Activated naive CD8-positive, alpha-beta T cell treated with anti-CD3 and anti-CD28 coated beads for 36 hours (primary cell): ENCODE results near the gene DCTN1. TPM values are rescaled to one million over a fixed set of nuclear protein-coding genes. Genes with fewer than 3 reads are reported as not detected.
"Not testable (repeated sequence)": the region's sequence is repeated elsewhere in the genome, so short reads cannot be mapped to it uniquely, and the experiment has no call there.

Experiments used
- DNase-seq: peaks from one replicate; pipeline ENCODE4 v3.0.0; 2021
- H3K27ac Mint-ChIP-seq: one replicate; pipeline ENCODE4 v1.8.0; 2022; ENCODE audit warnings: mild to moderate bottlenecking, moderate library complexity, mixed read lengths
- H3K27me3 Mint-ChIP-seq: one replicate; pipeline ENCODE4 v1.8.0; 2022; ENCODE audit warnings: mild to moderate bottlenecking, mixed read lengths
- H3K36me3 Mint-ChIP-seq: one replicate; pipeline ENCODE4 v1.8.0; 2021; ENCODE audit warnings: mild to moderate bottlenecking, mixed read lengths
- H3K4me1 Mint-ChIP-seq: one replicate; pipeline ENCODE4 v1.8.0; 2021; ENCODE audit warnings: mixed read lengths
- H3K4me3 Mint-ChIP-seq: one replicate; pipeline ENCODE4 v1.8.0; 2022; ENCODE audit warnings: mild to moderate bottlenecking, moderate library complexity, mixed read lengths
- H3K9me3 Mint-ChIP-seq: one replicate; pipeline ENCODE4 v1.8.0; 2022; ENCODE audit warnings: mixed read lengths
- total RNA-seq, 2 experiments: library from RNA; stranded (reverse); gene quantifications; one replicate each; pipeline ENCODE4 v1.2.3, GENCODE V29; 2021

DCTN1 gene
- total RNA-seq = 10 to 100 TPM; 93.6 to 94.1 TPM

DNA sequence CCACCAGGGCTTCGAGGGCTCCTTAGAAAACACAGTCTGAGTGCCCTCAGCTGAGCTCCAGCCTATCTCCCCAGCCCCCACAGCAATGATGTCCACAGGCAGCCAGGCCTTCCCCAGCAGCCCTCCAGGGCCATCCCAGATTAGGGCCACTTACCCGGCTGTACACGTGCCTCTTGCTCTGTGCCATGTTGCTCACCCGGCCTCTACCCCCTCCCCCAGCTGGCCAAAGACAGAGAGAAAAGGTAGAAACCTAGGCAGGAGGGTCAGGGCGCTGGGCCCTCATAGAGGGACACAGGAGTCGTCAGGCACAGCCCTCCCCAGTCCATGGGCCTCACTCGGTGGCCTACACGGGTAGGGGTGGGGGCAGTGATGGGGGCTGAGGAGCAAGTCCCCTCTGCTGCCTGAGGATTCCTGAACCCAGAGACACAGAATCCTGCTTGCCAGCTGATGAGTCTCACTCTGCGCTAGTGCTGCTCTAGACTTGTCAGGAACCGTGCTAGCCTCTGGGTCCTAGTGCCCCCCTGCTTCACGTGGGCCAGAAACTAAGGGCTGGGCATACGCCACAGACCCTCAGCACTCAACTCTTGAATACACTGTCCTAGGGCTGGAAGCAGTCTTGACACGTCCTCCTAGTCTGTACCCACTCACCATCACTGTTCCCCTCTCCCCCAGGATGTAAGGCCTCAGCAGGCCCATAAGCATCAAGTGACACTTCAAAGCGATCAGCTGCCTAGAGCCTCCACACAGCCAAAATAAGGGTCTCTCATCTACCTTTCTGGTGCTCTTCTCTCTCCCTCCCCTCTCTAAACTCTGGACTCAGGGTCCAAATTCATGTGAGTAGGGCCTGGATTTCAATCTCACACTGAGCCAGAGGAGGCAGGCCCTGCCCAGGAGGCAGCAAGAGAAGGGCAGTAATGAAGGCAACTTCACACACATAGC lies at the start of gene DCTN1:
DCTN1 (minus strand) TSS at position 461 of the 939 bp plus-strand sequence; CDS start at position 187, 274 bp downstream.
- peak within 1 kb of the TSS; percentile 33 for H3K4me3 Mint-ChIP-seq
- no peaks in the 10 kb centered on the region for H3K27me3 Mint-ChIP-seq
- no peak within 1 kb of the TSS for H3K27ac Mint-ChIP-seq
- peaks cover 27% of the 10 kb centered on the region for H3K4me1 Mint-ChIP-seq
- no peak for DNase-seq
- peaks cover 6% of the 10 kb centered on the region for H3K36me3 Mint-ChIP-seq
- no peaks in the 10 kb centered on the region for H3K9me3 Mint-ChIP-seq

DNA sequence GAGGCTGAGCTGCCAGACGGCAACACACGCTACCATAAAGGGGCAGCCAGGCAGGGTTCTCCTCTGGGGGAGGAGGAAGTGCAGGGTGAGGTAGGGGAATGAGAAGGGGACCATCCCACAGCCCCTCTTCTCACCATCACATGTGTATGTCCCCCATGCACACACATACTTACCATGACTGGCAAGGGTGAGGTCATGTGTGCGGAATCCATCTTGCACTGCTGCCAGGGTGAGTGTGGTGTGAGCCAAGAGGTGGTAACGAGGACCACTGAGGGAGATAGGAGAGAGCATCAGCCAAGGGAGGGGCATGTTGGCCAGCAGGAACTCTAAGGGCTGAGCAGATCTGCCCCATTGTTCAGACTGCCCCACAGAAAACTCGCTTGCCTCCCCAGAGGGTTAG lies 48.6 kb upstream of the DCTN1 start:
- Mint-ChIP-seq H3K9me3 (no peaks in the 10 kb centered on the region), H3K27ac (no peak overlapping the region), H3K27me3 (no peaks in the 10 kb centered on the region), H3K36me3 (peaks cover 9% of the 10 kb centered on the region), H3K4me1 (no peaks in the 10 kb centered on the region), H3K4me3 (no peak overlapping the region)
- DNase-seq = no peak

DNA sequence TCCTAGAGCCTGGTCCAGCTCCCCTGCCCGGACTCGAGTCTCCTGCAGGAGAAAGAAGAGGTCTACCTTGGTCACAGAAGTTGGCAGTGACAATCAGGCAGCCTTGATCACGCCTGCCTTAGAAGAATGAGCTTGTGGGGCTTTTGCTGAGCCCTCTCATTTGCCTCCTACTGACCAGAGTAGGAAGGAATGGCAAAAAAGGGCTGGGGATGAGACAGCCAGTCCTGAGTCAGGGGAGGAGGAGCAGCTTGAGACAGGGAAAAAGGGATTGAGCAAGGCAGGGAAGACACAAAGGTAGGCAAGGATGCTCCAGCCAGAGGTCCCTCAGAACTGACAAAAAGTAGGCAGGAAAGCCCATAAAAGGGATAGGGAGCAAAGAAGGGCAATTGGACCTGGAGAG lies 47.4 kb upstream of the DCTN1 start:
- peaks cover 4% of the 10 kb centered on the region for H3K4me1 Mint-ChIP-seq
- peaks cover 18% of the 10 kb centered on the region for H3K36me3 Mint-ChIP-seq
- H3K9me3 Mint-ChIP-seq = no peaks in the 10 kb centered on the region
- no peak overlapping the region for H3K27ac Mint-ChIP-seq
- no peaks in the 10 kb centered on the region for H3K27me3 Mint-ChIP-seq
- no peak for DNase-seq
- no peak overlapping the region for H3K4me3 Mint-ChIP-seq

DNA sequence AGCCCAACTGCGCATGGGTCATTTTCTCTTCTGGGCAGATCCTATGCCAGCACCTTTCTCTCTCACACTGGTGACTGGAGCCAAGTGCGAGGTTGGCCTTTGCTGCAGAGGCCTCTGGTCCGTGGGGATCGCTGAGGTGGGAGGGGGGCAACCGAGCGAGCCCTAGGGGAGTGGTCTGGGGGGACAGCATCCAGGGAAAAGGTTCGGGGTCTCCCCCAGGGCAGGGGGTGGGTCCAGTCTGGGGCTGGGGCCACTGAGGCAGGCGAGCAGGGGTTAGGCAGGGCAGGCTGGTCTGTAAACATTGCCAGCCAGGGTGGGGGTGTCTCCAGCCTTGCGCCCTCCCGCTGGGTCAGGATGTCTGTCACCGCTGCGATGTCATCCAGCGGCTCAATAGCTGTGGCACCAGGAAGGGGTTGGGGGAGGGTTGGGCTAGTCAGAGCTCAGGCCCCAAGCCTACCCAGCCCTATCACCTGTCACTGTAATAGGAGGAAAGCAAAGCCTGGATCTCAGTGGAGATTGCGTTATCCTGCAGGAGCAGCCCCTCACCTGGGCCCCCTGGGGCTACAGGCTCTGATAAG lies 46.2 kb upstream of the DCTN1 start:
- no peaks in the 10 kb centered on the region for H3K9me3 Mint-ChIP-seq
- no peaks in the 10 kb centered on the region for H3K27me3 Mint-ChIP-seq
- no peak overlapping the region for H3K27ac Mint-ChIP-seq
- peaks cover 18% of the 10 kb centered on the region for H3K36me3 Mint-ChIP-seq
- no peak overlapping the region for H3K4me3 Mint-ChIP-seq
- no peak for DNase-seq
- H3K4me1 Mint-ChIP-seq = peaks cover 4% of the 10 kb centered on the region

- H3K27ac Mint-ChIP-seq = no peak overlapping the region
- H3K36me3 Mint-ChIP-seq = peaks cover 18% of the 10 kb centered on the region
- no peaks in the 10 kb centered on the region for H3K9me3 Mint-ChIP-seq
- peaks cover 8% of the 10 kb centered on the region for H3K4me1 Mint-ChIP-seq
- DNase-seq = no peak
- H3K4me3 Mint-ChIP-seq = no peak overlapping the region
- no peaks in the 10 kb centered on the region for H3K27me3 Mint-ChIP-seq
Observed at GRCh38 chr2:74425523-74425922, 45.4 kb upstream of the DCTN1 start.

DNA sequence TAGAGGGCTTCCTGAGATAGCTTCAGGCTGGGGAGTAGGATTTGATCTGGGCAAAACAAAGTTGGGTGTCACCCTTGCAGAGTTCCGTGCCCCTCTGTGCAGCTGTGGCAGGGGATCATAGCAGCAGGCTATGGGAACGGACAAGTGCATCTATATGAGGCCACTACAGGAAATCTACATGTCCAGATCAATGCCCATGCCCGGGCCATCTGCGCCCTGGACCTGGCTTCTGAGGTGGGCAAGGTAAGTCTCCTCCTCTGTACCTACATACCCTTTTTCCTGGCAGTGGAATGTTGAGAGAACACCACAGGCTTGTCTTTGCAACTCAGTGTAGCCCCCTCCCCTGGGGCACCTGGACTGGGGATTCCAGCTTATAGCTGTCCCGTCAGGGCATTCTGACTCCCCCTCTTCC lies 44.9 kb upstream of the DCTN1 start:
- Mint-ChIP-seq H3K9me3 (no peaks in the 10 kb centered on the region), H3K27ac (no peak overlapping the region), H3K4me1 (peaks cover 13% of the 10 kb centered on the region), H3K4me3 (no peak overlapping the region), H3K36me3 (peaks cover 18% of the 10 kb centered on the region), H3K27me3 (no peaks in the 10 kb centered on the region)
- DNase-seq = no peak

DNA sequence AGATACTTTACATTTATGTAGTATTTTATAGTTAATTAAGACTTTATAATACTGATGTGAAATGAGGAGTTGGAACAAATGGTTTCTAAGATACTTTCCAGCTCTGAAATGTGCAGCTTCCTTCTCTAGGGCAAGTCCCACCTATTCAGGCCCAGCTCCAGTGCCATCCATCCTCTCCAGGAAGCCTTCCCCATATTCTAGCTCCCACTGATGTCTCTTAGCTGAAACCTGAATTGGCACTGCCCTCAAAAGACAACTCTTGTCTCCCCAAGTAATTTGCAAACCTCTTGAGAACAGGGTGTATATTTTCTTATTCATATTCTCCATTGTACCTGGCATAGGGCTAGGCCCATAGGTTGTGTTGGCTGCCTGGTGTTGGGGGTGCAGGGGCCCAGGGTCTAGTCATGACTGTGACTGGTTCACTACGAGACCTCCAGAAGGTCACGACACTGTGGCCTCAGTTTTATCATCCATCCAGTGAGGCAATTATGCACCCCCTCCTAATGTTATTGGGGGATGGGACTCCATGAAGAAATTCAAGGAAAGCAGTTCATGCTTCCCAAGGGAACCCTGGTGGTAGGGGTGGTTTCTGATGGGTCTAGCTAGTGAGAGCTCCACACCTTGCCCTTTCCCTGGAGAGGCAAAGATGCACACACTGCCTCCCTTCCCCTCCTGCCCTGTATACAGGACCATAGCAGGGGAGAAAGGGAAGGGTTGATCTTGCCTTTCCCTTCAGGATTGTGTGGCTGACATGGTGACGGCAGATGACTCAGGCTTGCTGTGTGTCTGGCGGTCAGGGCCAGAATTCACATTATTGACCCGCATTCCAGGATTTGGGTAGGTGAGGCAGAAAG lies 44.3 kb upstream of the DCTN1 start:
- no peak overlapping the region for H3K4me3 Mint-ChIP-seq
- H3K4me1 Mint-ChIP-seq = peaks cover 13% of the 10 kb centered on the region
- H3K9me3 Mint-ChIP-seq = no peaks in the 10 kb centered on the region
- no peak overlapping the region for H3K27ac Mint-ChIP-seq
- peaks cover 17% of the 10 kb centered on the region for H3K36me3 Mint-ChIP-seq
- no peak for DNase-seq
- no peaks in the 10 kb centered on the region for H3K27me3 Mint-ChIP-seq

GRCh38 chr2:74423231-74424095 lies 43.4 kb upstream of the DCTN1 start:
- Mint-ChIP-seq H3K27me3 (no peaks in the 10 kb centered on the region), H3K4me1 (peaks cover 13% of the 10 kb centered on the region), H3K9me3 (no peaks in the 10 kb centered on the region), H3K36me3 (peaks cover 17% of the 10 kb centered on the region), H3K4me3 (peak overlapping the region; percentile 96), H3K27ac (no peak overlapping the region)
- no peak for DNase-seq

GRCh38 chr2:74421221-74421870 lies 41.2 kb upstream of the DCTN1 start, which contains the start of the genes C2orf81 and WDR54:
TSS of gene C2orf81 (minus strand) at chr2:74421619. CDS start at chr2:74421560, 59 bp downstream.
TSS of gene WDR54 (plus strand) at chr2:74421730. CDS start at chr2:74422154, 424 bp downstream.
- peaks cover 15% of the 10 kb centered on the region for H3K36me3 Mint-ChIP-seq
- H3K4me1 Mint-ChIP-seq = peaks cover 13% of the 10 kb centered on the region
- DNase-seq = peak; percentile 98
- H3K9me3 Mint-ChIP-seq = no peaks in the 10 kb centered on the region
- peak within 1 kb of the TSS; percentile 95 for H3K27ac Mint-ChIP-seq
- no peaks in the 10 kb centered on the region for H3K27me3 Mint-ChIP-seq
- peak within 1 kb of the TSS; percentile 96 for H3K4me3 Mint-ChIP-seq

- peak overlapping the region; percentile 96 for H3K4me3 Mint-ChIP-seq
- H3K27me3 Mint-ChIP-seq, H3K9me3 Mint-ChIP-seq, DNase-seq: not testable (repeated sequence)
- peak overlapping the region; percentile 87 for H3K27ac Mint-ChIP-seq
- peaks cover 15% of the 10 kb centered on the region for H3K36me3 Mint-ChIP-seq
- peaks cover 17% of the 10 kb centered on the region for H3K4me1 Mint-ChIP-seq
Observed at GRCh38 chr2:74420443-74421103, 40.5 kb upstream of the DCTN1 start.

DNA sequence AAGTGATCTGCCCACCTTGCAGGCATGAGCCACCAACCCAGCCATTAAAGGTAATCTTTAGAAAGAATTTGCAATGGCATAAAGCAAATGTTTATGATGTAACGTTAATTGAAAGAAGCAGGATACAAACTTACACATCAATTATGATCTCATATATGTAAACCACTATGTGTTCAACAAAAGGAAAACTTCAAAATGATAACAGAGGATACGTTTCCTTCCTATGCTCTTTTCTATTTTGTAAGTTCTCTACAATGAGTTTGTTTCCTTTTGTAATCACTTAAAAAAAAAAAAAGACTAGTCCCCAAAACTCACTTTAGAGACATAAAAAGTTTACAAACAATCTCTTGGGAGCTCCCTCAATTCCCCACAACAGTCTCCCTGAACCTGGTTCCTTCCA lies 39.9 kb upstream of the DCTN1 start:
- peak overlapping the region; percentile 15 for H3K27ac Mint-ChIP-seq
- peaks cover 19% of the 10 kb centered on the region for H3K4me1 Mint-ChIP-seq
- H3K4me3 Mint-ChIP-seq = peak overlapping the region; percentile 15
- H3K9me3 Mint-ChIP-seq = no peaks in the 10 kb centered on the region
- no peaks in the 10 kb centered on the region for H3K27me3 Mint-ChIP-seq
- no peak for DNase-seq
- peaks cover 11% of the 10 kb centered on the region for H3K36me3 Mint-ChIP-seq

- H3K27me3 Mint-ChIP-seq = no peaks in the 10 kb centered on the region
- peaks cover 20% of the 10 kb centered on the region for H3K4me1 Mint-ChIP-seq
- no peak overlapping the region for H3K4me3 Mint-ChIP-seq
- H3K27ac Mint-ChIP-seq = no peak overlapping the region
- no peaks in the 10 kb centered on the region for H3K9me3 Mint-ChIP-seq
- H3K36me3 Mint-ChIP-seq = peaks cover 10% of the 10 kb centered on the region
- DNase-seq = no peak
Observed at GRCh38 chr2:74419345-74419744, 39.2 kb upstream of the DCTN1 start.

- DNase-seq = no peak
- H3K4me3 Mint-ChIP-seq = no peak overlapping the region
- H3K9me3 Mint-ChIP-seq = no peaks in the 10 kb centered on the region
- H3K27ac Mint-ChIP-seq = no peak overlapping the region
- peaks cover 5% of the 10 kb centered on the region for H3K36me3 Mint-ChIP-seq
- H3K4me1 Mint-ChIP-seq = peaks cover 23% of the 10 kb centered on the region
- no peaks in the 10 kb centered on the region for H3K27me3 Mint-ChIP-seq
Observed at GRCh38 chr2:74418312-74418711, 38.2 kb upstream of the DCTN1 start.
